Fibroblast of lung (primary cell): Measurements from ENCODE around the gene ZNF394.

Experiments used
- CTCF ChIP-seq, 2 donors: IDR thresholded peaks in 1 of 2; conservative IDR thresholded peaks in 1 of 2; 1 replicate in 1 of 2; 2 replicates in 1 of 2; pipeline ENCODE4 v1.5.1; 2011 to 2012; ENCODE audit warnings: low read length in 2 of 2, control low read depth in 1 of 2, inconsistent platforms in 1 of 2, low read depth in 1 of 2, mild to moderate bottlenecking in 1 of 2
- EZH2 ChIP-seq: IDR thresholded peaks from 2 replicates; pipeline ENCODE4 v1.5.1; 2012; ENCODE audit warnings: low read length, control low read depth, mild to moderate bottlenecking; ENCODE audit errors: missing control alignments

- TF ChIP-seq CTCF (conservative IDR thresholded peaks at IDR 0.05 in 1 of 2, IDR thresholded peaks at IDR 0.05 in 1 of 2; ENCODE audit: low read depth in 1 of 2, low read length in 2 of 2) (no peak), EZH2 (no peak)
Observed at GRCh38 chr7:99457050-99457649, 42.9 kb downstream of the ZNF394 start.
